A673 (cell line): ENCODE data around the gene LENG1.

Experiments used
- EZH2 ChIP-seq: fragments of 200-600 bp; sonication (generic); IDR thresholded peaks from 2 replicates; pipeline ENCODE4 v1.6.1; 2017; ENCODE audit warnings: borderline replicate concordance, low read depth, mild to moderate bottlenecking, mixed read lengths, antibody characterized with exemption, low read length; ENCODE audit not compliant: poor library complexity, severe bottlenecking
- TF ChIP-seq, protein P1 (sequence below): fragments of 300-800, 200-600 bp; sonication (generic); conservative IDR thresholded peaks from 2 replicates; pipeline ENCODE4 v1.5.1; 2017; ENCODE audit warnings: low read depth, mild to moderate bottlenecking, antibody characterized with exemption, low read length, moderate library complexity, mixed read lengths

DNA sequence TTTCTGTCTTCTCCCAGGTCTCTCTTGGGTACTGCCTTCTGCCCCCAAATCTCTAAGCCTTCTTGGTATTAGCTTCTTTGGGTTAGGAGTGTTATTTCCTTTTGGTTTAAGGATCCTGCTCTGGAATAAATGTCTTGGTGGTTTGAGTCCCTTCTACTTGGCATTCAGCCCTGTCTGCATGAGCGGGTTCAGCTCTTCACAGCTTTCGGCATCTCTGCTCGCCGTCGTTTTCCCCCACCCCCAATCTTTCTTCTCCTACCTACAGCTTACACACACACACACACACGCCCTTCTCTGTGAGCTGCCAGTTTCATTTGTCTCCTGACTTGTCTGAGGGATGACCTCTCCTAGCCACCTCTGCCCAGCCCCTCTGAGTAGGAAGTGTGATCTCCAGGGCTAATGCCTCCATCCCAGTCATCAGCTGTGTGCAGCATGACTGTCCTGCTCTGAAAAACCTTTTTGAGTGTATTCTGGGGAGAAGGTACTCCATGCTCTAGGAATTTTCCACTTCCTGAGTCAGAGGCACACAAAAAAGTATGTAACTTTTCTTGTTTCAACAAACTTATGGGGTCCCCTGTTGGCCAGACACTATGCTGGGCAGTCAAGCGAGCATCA lies 17.2 kb downstream of the LENG1 start:
- TF ChIP-seq, protein P1, sequence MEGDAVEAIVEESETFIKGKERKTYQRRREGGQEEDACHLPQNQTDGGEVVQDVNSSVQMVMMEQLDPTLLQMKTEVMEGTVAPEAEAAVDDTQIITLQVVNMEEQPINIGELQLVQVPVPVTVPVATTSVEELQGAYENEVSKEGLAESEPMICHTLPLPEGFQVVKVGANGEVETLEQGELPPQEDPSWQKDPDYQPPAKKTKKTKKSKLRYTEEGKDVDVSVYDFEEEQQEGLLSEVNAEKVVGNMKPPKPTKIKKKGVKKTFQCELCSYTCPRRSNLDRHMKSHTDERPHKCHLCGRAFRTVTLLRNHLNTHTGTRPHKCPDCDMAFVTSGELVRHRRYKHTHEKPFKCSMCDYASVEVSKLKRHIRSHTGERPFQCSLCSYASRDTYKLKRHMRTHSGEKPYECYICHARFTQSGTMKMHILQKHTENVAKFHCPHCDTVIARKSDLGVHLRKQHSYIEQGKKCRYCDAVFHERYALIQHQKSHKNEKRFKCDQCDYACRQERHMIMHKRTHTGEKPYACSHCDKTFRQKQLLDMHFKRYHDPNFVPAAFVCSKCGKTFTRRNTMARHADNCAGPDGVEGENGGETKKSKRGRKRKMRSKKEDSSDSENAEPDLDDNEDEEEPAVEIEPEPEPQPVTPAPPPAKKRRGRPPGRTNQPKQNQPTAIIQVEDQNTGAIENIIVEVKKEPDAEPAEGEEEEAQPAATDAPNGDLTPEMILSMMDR = no peak
- no peak for TF ChIP-seq EZH2
